Cortex of kidney (tissue), 1 donor: ENCODE measurements around the gene SYNJ2.

Source experiments
- DNase-seq: peaks from one replicate; lab custom pipeline; 2025; lab: John Stamatoyannopoulos, UW

SYNJ2 gene

GRCh38 chr6:158081657-158081935 lies 99.9 kb downstream of the SYNJ2 start:
- DNase-seq: no peak

GRCh38 chr6:158083455-158084325 lies 102.0 kb downstream of the SYNJ2 start:
- DNase-seq: no peak

- DNase-seq: no peak
These were observed 103.8 kb downstream of the SYNJ2 start for GRCh38 chr6:158085261-158086053.

GRCh38 chr6:158086054-158086503 lies 104.4 kb downstream of the SYNJ2 start:
- no peak for DNase-seq

GRCh38 chr6:158086504-158087223 lies 105.0 kb downstream of the SYNJ2 start:
- DNase-seq: no peak

GRCh38 chr6:158087224-158087867 lies 105.7 kb downstream of the SYNJ2 start:
- DNase-seq: no peak

- no peak for DNase-seq
These were observed 111.1 kb downstream of the SYNJ2 start for GRCh38 chr6:158092806-158093205.

- DNase-seq: no peak
These were observed 113.4 kb downstream of the SYNJ2 start for GRCh38 chr6:158095031-158095430.

GRCh38 chr6:158095671-158096070 lies 114.0 kb downstream of the SYNJ2 start:
- no peak for DNase-seq

- no peak for DNase-seq
These were observed 121.6 kb downstream of the SYNJ2 start for GRCh38 chr6:158103228-158103627.

- DNase-seq: no peak
These were observed 123.0 kb downstream of the SYNJ2 start for GRCh38 chr6:158104696-158105095.

GRCh38 chr6:158109748-158110147 lies 128.1 kb downstream of the SYNJ2 start:
- DNase-seq: no peak

- no peak for DNase-seq
These were observed 129.3 kb downstream of the SYNJ2 start for GRCh38 chr6:158110986-158111385.

- DNase-seq: no peak
These were observed 130.3 kb downstream of the SYNJ2 start for GRCh38 chr6:158111987-158112386.

- no peak for DNase-seq
These were observed 132.1 kb downstream of the SYNJ2 start for GRCh38 chr6:158113802-158114201.

GRCh38 chr6:158115102-158115501 lies 133.4 kb downstream of the SYNJ2 start:
- no peak for DNase-seq

- DNase-seq: no peak
These were observed 133.8 kb downstream of the SYNJ2 start for GRCh38 chr6:158115508-158115907.

- DNase-seq: no peak
These were observed 137.2 kb downstream of the SYNJ2 start for GRCh38 chr6:158118886-158119285.

- DNase-seq: no peak
These were observed 139.7 kb downstream of the SYNJ2 start for GRCh38 chr6:158121335-158121734.

- DNase-seq: no peak
These were observed 140.4 kb downstream of the SYNJ2 start for GRCh38 chr6:158122048-158122447.

GRCh38 chr6:158124288-158124687 lies 142.6 kb downstream of the SYNJ2 start:
- no peak for DNase-seq

GRCh38 chr6:158125271-158125670 lies 143.6 kb downstream of the SYNJ2 start:
- no peak for DNase-seq
